ENCODE data around the gene TAX1BP1.

GRCh38 chr7:27734583-27734982 is 5.4 kb upstream of the TAX1BP1 start:
- TF ChIP-seq POLR2A (IDR thresholded peaks at IDR 0.05; ENCODE audit: low read length) (no peak), GATA1 (IDR thresholded peaks at IDR 0.05; ENCODE audit: low read depth, low read length) (no peak)

Data from erythroblast (primary cell).